MM.1S (cell line): ENCODE results near the gene WEE2.

Experiments used
- DNase-seq: peaks from one replicate; pipeline ENCODE4 v3.0.0-alpha.2; 2015
- H2AFZ ChIP-seq: fragments of 300-600 bp; sonication (generic); 2 replicates; pipeline ENCODE4 v1.6.0; 2016; ENCODE audit warnings: antibody characterized with exemption, low read length
- H3F3A ChIP-seq: fragments of 300-600 bp; sonication (generic); 2 replicates; pipeline ENCODE4 v1.6.1; 2016; ENCODE audit warnings: mild to moderate bottlenecking, antibody characterized with exemption, low read length, moderate library complexity, mixed read lengths; ENCODE audit not compliant: insufficient read depth
- H3K27ac ChIP-seq: fragments of 300-600 bp; sonication (generic); 2 replicates; pipeline ENCODE4 v1.5.1; 2016; ENCODE audit warnings: mild to moderate bottlenecking, low read length
- H3K27me3 ChIP-seq: fragments of 300-600 bp; sonication (generic); replicated peaks from 2 replicates; pipeline ENCODE4 v1.6.0; 2016; ENCODE audit warnings: low read length; ENCODE audit not compliant: insufficient read depth
- H3K36me3 ChIP-seq: fragments of 300-600 bp; sonication (generic); replicated peaks from 2 replicates; pipeline ENCODE4 v1.6.1; 2016; ENCODE audit warnings: mild to moderate bottlenecking, low read length, mixed read lengths; ENCODE audit not compliant: insufficient read depth
- H3K4me1 ChIP-seq: fragments of 300-600 bp; sonication (generic); 2 replicates; pipeline ENCODE4 v1.6.1; 2016; ENCODE audit warnings: low read length, mixed read lengths
- H3K4me2 ChIP-seq: fragments of 300-600 bp; sonication (generic); 2 replicates; pipeline ENCODE4 v1.6.0; 2016; ENCODE audit warnings: low read depth, low read length
- H3K4me3 ChIP-seq: fragments of 300-600 bp; sonication (generic); 2 replicates; pipeline ENCODE4 v1.5.1; 2016; ENCODE audit warnings: low read length, mixed read lengths
- H3K79me2 ChIP-seq: fragments of 300-600 bp; sonication (generic); 2 replicates; pipeline ENCODE4 v1.6.1; 2016; ENCODE audit warnings: mixed run types, low read length, mixed read lengths
- H3K9ac ChIP-seq: fragments of 300-600 bp; sonication (generic); 2 replicates; pipeline ENCODE4 v1.6.1; 2016; ENCODE audit warnings: low read length, mixed read lengths
- H3K9me2 ChIP-seq: fragments of 300-600 bp; sonication (generic); replicated peaks from 2 replicates; pipeline ENCODE4 v1.6.1; 2016; ENCODE audit warnings: mild to moderate bottlenecking, low read length, mixed read lengths; ENCODE audit not compliant: insufficient read depth
- H3K9me3 ChIP-seq: fragments of 300-600 bp; sonication (generic); replicated peaks from 2 replicates; pipeline ENCODE4 v1.6.1; 2016; ENCODE audit warnings: mild to moderate bottlenecking, low read length, mixed read lengths; ENCODE audit not compliant: insufficient read depth
- H4K20me1 ChIP-seq: fragments of 300-600 bp; sonication (generic); 2 replicates; pipeline ENCODE4 v1.6.1; 2016; ENCODE audit warnings: mild to moderate bottlenecking, low read length, moderate library complexity, mixed read lengths; ENCODE audit not compliant: insufficient read depth
- CTCF ChIP-seq: fragments of 300-600 bp; sonication (generic); IDR thresholded peaks from 2 replicates; pipeline ENCODE4 v1.5.1; 2016; ENCODE audit warnings: antibody characterized with exemption, low read length, mixed read lengths
- EZH2 ChIP-seq: fragments of 300-600 bp; sonication (generic); optimal IDR thresholded peaks from 2 replicates; pipeline ENCODE3; 2017; ENCODE audit warnings: low read depth, mild to moderate bottlenecking, antibody characterized with exemption, low read length, mixed read lengths
- EZH2phosphoT487 ChIP-seq: fragments of 300-600 bp; sonication (generic); IDR thresholded peaks from 2 replicates; pipeline ENCODE4 v1.6.1; 2018; ENCODE audit warnings: antibody characterized with exemption, low read length

The WEE2 gene

GRCh38 chr7:141664450-141664849 lies 43.7 kb upstream of the WEE2 start:
- Histone ChIP-seq H3K4me1 (peaks cover 21% of the 10 kb centered on the region), H3K27ac (no peak overlapping the region), H3K36me3 (no peaks in the 10 kb centered on the region), H3K27me3 (no peaks in the 10 kb centered on the region), H3K4me2 (no peak overlapping the region), H4K20me1 (no peaks in the 10 kb centered on the region), H3K9me3 (no peaks in the 10 kb centered on the region), H3K9ac (no peak overlapping the region), H3K4me3 (no peak overlapping the region), H3F3A (no peaks in the 10 kb centered on the region), H3K9me2 (no peaks in the 10 kb centered on the region), H2AFZ (no peak overlapping the region), H3K79me2 (no peaks in the 10 kb centered on the region)
- TF ChIP-seq CTCF (no peak), EZH2phosphoT487 (no peak), EZH2 (no peak)
- no peak for DNase-seq

DNA sequence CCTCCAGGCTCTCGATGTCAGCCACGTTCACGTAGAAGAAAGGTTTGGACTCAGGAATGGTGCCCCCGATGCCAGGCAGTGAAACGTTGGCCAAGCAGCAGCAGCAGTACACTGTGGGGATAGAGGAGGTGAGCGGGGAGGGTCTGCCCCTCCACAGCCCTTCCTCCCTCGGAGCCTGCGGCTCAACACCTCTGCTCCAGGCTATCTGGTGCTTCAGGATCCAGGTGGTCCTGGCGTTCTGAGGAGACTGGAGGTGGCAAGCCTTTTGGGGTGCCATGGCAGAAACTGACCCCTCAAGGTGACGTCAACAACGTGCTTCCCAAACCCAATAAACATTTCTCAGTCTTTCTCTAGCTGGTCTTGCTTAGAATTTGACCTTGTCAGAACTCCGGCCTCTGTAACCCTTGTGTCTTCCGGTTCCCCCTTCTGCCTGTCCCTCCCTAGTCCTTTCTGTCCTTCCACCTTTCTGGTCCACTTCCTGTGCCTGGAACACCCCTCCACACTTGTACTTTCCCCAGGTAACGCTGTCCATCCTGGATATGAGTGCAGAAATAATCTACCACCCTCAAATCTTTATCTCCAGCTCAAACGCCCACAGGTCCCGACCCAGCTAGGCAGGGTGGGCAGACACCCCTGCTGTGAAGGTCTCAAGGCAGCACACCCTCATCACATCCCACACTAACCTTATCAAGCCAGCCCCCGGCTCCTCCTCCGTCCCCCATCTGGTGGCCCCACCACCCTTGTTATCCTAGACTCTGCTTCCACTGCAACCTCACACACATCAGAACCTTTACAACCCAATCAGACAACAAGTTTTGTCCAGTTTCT lies 42.7 kb upstream of the WEE2 start:
- H3K9ac ChIP-seq = no peak overlapping the region
- H3K27me3 ChIP-seq = no peaks in the 10 kb centered on the region
- H2AFZ ChIP-seq = no peak overlapping the region
- H3K79me2 ChIP-seq = no peaks in the 10 kb centered on the region
- no peaks in the 10 kb centered on the region for H3K9me2 ChIP-seq
- H3K36me3 ChIP-seq = no peaks in the 10 kb centered on the region
- no peaks in the 10 kb centered on the region for H4K20me1 ChIP-seq
- H3K27ac ChIP-seq = no peak overlapping the region
- H3K4me1 ChIP-seq = peaks cover 12% of the 10 kb centered on the region
- H3K4me2 ChIP-seq = no peak overlapping the region
- no peaks in the 10 kb centered on the region for H3F3A ChIP-seq
- DNase-seq = no peak
- no peak overlapping the region for H3K4me3 ChIP-seq
- no peaks in the 10 kb centered on the region for H3K9me3 ChIP-seq
- no peak for TF ChIP-seq CTCF
- TF ChIP-seq EZH2phosphoT487 = no peak
- no peak for TF ChIP-seq EZH2

DNA sequence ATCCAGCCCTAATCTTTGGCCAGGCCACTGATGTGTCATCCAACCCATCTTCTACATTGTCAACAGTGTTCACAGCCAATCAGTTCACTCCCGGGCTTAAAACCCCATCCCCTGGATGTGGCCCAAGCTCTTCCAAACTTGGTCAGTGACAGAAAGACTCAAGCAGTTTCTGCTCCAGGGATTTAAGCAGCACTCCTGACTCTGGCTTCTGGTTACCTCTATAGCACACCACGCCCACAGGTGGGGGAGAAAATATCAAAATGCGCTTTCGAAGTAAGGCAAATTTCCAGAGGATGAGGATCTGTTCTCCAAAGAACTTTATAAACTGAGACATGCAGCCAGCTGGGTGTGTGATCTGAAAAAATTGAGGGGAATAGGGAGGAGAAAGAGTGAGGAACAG lies 42.1 kb upstream of the WEE2 start:
- H3K9me3 ChIP-seq = no peaks in the 10 kb centered on the region
- H3K4me2 ChIP-seq = no peak overlapping the region
- no peaks in the 10 kb centered on the region for H3K36me3 ChIP-seq
- H3K4me1 ChIP-seq = peaks cover 9% of the 10 kb centered on the region
- no peak overlapping the region for H2AFZ ChIP-seq
- H3K27me3 ChIP-seq = no peaks in the 10 kb centered on the region
- no peak for TF ChIP-seq EZH2phosphoT487
- TF ChIP-seq EZH2 = no peak
- TF ChIP-seq CTCF = no peak
- H3K9ac ChIP-seq = no peak overlapping the region
- H3K79me2 ChIP-seq = no peaks in the 10 kb centered on the region
- no peaks in the 10 kb centered on the region for H3K9me2 ChIP-seq
- H3K27ac ChIP-seq = no peak overlapping the region
- H4K20me1 ChIP-seq = no peaks in the 10 kb centered on the region
- no peaks in the 10 kb centered on the region for H3F3A ChIP-seq
- no peak for DNase-seq
- H3K4me3 ChIP-seq = no peak overlapping the region
